Esophagus squamous epithelium (tissue), 5 donors: ENCODE data around the gene TBC1D1. TPM values are rescaled to one million over a fixed set of nuclear protein-coding genes. Genes with fewer than 3 reads are reported as not detected.
A peak's percentile ranks its signal among the peaks of the same experiment; 100 is the strongest.

Source experiments
- DNase-seq: peaks from one replicate; lab custom pipeline; 2025; lab: John Stamatoyannopoulos, UW
- H3K27ac ChIP-seq, 4 donors: fragments of 200-600 bp; sonication (generic); one replicate each; pipeline ENCODE4 v1.5.1; 2016 to 2019; ENCODE audit warnings: mild to moderate bottlenecking in 1 of 4
- H3K27me3 ChIP-seq, 4 donors: fragments of 200-600 bp; sonication (generic); 1 replicate in 3 of 4; 2 replicates in 1 of 4; pipeline versions ENCODE4 v1.5.1 to v1.6.0; 2017 to 2021; ENCODE audit warnings: antibody characterized with exemption in 1 of 4
- H3K36me3 ChIP-seq, 3 donors: fragments of 200-600 bp; sonication (generic); one replicate each; pipeline ENCODE4 v1.5.1; 2016 to 2019
- H3K4me1 ChIP-seq, 3 donors: fragments of 200-600 bp; sonication (generic); one replicate each; pipeline ENCODE4 v1.5.1; 2017 to 2019
- H3K4me3 ChIP-seq, 4 donors: fragments of 200-600 bp; sonication (generic); 1 replicate in 3 of 4; 2 replicates in 1 of 4; pipeline ENCODE4 v1.5.1; 2016 to 2019; ENCODE audit warnings: mild to moderate bottlenecking in 2 of 4, moderate library complexity in 1 of 4
- H3K9me3 ChIP-seq, 3 donors: fragments of 200-600 bp; sonication (generic); one replicate each; pipeline ENCODE4 v1.5.1; 2016 to 2019
- CTCF ChIP-seq, 6 experiments: fragments of 450-650 bp in 4 of 6; fragments of 200-600 bp in 2 of 6; sonication (generic) in 2 of 6; IDR thresholded peaks; one replicate each; pipeline ENCODE4 v1.5.1; 2016 to 2019; ENCODE audit warnings: antibody characterized with exemption in 6 of 6, mild to moderate bottlenecking in 4 of 6, moderate library complexity in 4 of 6
- POLR2A ChIP-seq, 4 donors: fragments of 450-650 bp; IDR thresholded peaks; one replicate each; pipeline ENCODE4 v1.6.1; 2017; ENCODE audit warnings: antibody characterized with exemption in 4 of 4, mild to moderate bottlenecking in 4 of 4, moderate library complexity in 3 of 4
- WGBS, 2 donors: methylation state at CpG; one replicate each; pipeline ENCODE4 v1.1.5; 2018; 5-methylcytosine and 5-hydroxymethylcytosine counted together
- intact Hi-C: fragments of 100-400 bp; cut with DNase I; formaldehyde crosslinking; loops from one replicate; pipeline ENCODE4 v1.15.0; 2022
- total RNA-seq, 4 donors: library from RNA; depleted of rRNA; stranded (reverse); fragments of >200 nt; gene quantifications; one replicate each; pipeline ENCODE4 v1.1.0, GENCODE V29; 2016
- donor health status: DM: yes; HTN: yes; CAD: no.

Gene TBC1D1
- total RNA-seq, 4 donors from 2014 or later: 6.9 to 44.6 (median 25.6) TPM

GRCh38 chr4:38149997-38150671, 259.2 kb downstream of the TBC1D1 start:
- intact Hi-C loops: loop anchor here (10.0 kb wide), 1 partner anchor 75 kb away; no protein-coding TSS in a partner anchor
- no peaks in the 10 kb centered on the region for H3K9me3 ChIP-seq
- TF ChIP-seq POLR2A (IDR thresholded peaks at IDR 0.05): no peak
- no peak for TF ChIP-seq CTCF (IDR thresholded peaks at IDR 0.05)
- no peaks in the 10 kb centered on the region for H3K36me3 ChIP-seq
- no peak for DNase-seq
- H3K4me3 ChIP-seq: no peak overlapping the region
- H3K4me1 ChIP-seq: peaks cover 14 to 46% (median 14%) of the 10 kb centered on the region in 3 donors
- H3K27me3 ChIP-seq: no peaks in the 10 kb centered on the region
- WGBS, 2 donors: 78 to 79% methylated on average over 5 to 8 of the region's 8 CpGs
- peak overlapping the region in 2 of 4 donors; percentile 54 to 58 for H3K27ac ChIP-seq

GRCh38 chr4:38150766-38151165, 259.9 kb downstream of the TBC1D1 start:
- H3K27ac ChIP-seq: peak overlapping the region in 2 of 4 donors; percentile 14 to 58
- H3K9me3 ChIP-seq: no peaks in the 10 kb centered on the region
- WGBS, 2 donors: 78 to 90% methylated on average over 5 of the region's 5 CpGs
- intact Hi-C loops: loop anchor here (10.0 kb wide), 1 partner anchor 76 kb away; no protein-coding TSS in a partner anchor
- TF ChIP-seq CTCF (IDR thresholded peaks at IDR 0.05) (no peak), POLR2A (IDR thresholded peaks at IDR 0.05) (no peak)
- H3K4me3 ChIP-seq: no peak overlapping the region
- peaks cover 14 to 46% (median 14%) of the 10 kb centered on the region in 3 donors for H3K4me1 ChIP-seq
- H3K36me3 ChIP-seq: no peaks in the 10 kb centered on the region
- no peak for DNase-seq
- no peaks in the 10 kb centered on the region for H3K27me3 ChIP-seq

GRCh38 chr4:38151873-38152272, 261.0 kb downstream of the TBC1D1 start:
- WGBS, 2 donors: 84 to 90% methylated on average over 6 of the region's 6 CpGs
- no peak overlapping the region for H3K27ac ChIP-seq
- intact Hi-C loops: loop anchor here (10.0 kb wide), 1 partner anchor 77 kb away; no protein-coding TSS in a partner anchor
- no peak for DNase-seq
- H3K4me1 ChIP-seq: peaks cover 20 to 57% (median 24%) of the 10 kb centered on the region in 3 donors
- no peak overlapping the region for H3K4me3 ChIP-seq
- TF ChIP-seq CTCF (IDR thresholded peaks at IDR 0.05) (no peak), POLR2A (IDR thresholded peaks at IDR 0.05) (no peak)
- H3K36me3 ChIP-seq: no peaks in the 10 kb centered on the region
- H3K27me3 ChIP-seq: no peaks in the 10 kb centered on the region
- no peaks in the 10 kb centered on the region for H3K9me3 ChIP-seq

- no peak overlapping the region for H3K27ac ChIP-seq
- WGBS, 2 donors: 83 to 100% methylated on average over 1 of the region's 1 CpG
- peaks cover 20 to 61% (median 28%) of the 10 kb centered on the region in 3 donors for H3K4me1 ChIP-seq
- H3K36me3 ChIP-seq: no peaks in the 10 kb centered on the region
- no peaks in the 10 kb centered on the region for H3K27me3 ChIP-seq
- no peak overlapping the region for H3K4me3 ChIP-seq
- TF ChIP-seq POLR2A (IDR thresholded peaks at IDR 0.05): no peak
- TF ChIP-seq CTCF (IDR thresholded peaks at IDR 0.05): no peak
- no peak for DNase-seq
- intact Hi-C loops: loop anchor here (10.0 kb wide), 1 partner anchor 78 kb away; no protein-coding TSS in a partner anchor
- no peaks in the 10 kb centered on the region for H3K9me3 ChIP-seq
Measured at GRCh38 chr4:38152305-38152704, 261.4 kb downstream of the TBC1D1 start.

GRCh38 chr4:38152721-38153386, 262.0 kb downstream of the TBC1D1 start:
- TF ChIP-seq CTCF (IDR thresholded peaks at IDR 0.05) (no peak), POLR2A (IDR thresholded peaks at IDR 0.05) (no peak)

More at GRCh38 chr4:38152721-38153386, 262.0 kb downstream of the TBC1D1 start:
- Histone ChIP-seq H3K27ac (no peak overlapping the region), H3K9me3 (no peaks in the 10 kb centered on the region), H3K4me3 (no peak overlapping the region), H3K27me3 (no peaks in the 10 kb centered on the region), H3K4me1 (peaks cover 20 to 67% (median 33%) of the 10 kb centered on the region in 3 donors), H3K36me3 (no peaks in the 10 kb centered on the region)
- intact Hi-C loops: loop anchor here (10.0 kb wide), 1 partner anchor 78 kb away; no protein-coding TSS in a partner anchor
- no peak for DNase-seq
- 79 to 80% methylated on average over 7 of the region's 7 CpGs for WGBS, 2 donors
